Fibroblast of villous mesenchyme (primary cell): ENCODE measurements around the gene KCNMA1. TPM values are rescaled to one million over a fixed set of nuclear protein-coding genes. Genes with fewer than 3 reads are reported as not detected.

Experiments
- DNase-seq: peaks from one replicate; pipeline ENCODE4 v3.0.0-alpha.2; 2010; ENCODE audit warnings: low read depth
- H3K4me3 ChIP-seq: 2 replicates; pipeline ENCODE4 v1.5.1; 2011; ENCODE audit warnings: low read depth, mild to moderate bottlenecking, low read length
- total RNA-seq: library from RNA; depleted of rRNA; stranded (reverse); fragments of >200 nt; gene quantifications from 2 replicates; pipeline ENCODE4 v1.2.3, GENCODE V29; 2012
- TF ChIP-seq, protein P1 (sequence below): IDR thresholded peaks from 2 replicates; pipeline ENCODE4 v1.5.1; 2012; ENCODE audit warnings: low read depth, mild to moderate bottlenecking, low read length; ENCODE audit not compliant: insufficient read depth

The KCNMA1 gene
- total RNA-seq, 1 donor: 36.7 TPM

DNA sequence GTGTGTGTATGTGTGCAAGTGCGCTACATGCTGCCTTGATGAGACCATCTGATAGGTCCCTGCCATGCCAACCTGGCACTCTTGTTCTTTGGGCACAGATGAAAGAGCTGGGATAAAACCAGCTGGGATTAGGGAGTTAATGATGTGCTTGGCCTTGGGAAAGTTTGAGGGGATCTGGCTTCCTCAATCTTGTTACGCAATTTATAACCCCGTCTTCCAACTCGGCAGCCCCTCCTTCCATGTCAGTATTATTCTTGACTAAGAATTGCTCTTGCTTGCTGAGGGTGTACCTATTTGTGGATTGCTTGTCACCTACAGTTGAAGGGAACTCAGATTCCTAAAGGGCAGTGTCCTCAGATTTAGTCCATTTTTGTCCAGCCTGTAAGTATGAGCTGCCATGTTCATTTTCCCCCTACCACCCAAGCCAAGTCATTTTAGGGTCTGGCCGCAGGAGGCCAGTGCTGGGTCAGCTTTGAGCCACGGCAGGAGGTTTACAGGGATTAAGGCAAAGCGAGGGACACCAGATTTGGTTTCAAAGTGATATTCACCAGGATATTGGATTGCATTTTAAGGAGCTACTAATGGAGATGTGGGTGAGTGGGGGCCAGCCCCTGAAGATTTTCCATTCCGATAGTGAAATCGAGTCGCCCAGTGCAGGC is 34.1 kb upstream of the KCNMA1 start:
- no peak for DNase-seq
- TF ChIP-seq, protein P1, sequence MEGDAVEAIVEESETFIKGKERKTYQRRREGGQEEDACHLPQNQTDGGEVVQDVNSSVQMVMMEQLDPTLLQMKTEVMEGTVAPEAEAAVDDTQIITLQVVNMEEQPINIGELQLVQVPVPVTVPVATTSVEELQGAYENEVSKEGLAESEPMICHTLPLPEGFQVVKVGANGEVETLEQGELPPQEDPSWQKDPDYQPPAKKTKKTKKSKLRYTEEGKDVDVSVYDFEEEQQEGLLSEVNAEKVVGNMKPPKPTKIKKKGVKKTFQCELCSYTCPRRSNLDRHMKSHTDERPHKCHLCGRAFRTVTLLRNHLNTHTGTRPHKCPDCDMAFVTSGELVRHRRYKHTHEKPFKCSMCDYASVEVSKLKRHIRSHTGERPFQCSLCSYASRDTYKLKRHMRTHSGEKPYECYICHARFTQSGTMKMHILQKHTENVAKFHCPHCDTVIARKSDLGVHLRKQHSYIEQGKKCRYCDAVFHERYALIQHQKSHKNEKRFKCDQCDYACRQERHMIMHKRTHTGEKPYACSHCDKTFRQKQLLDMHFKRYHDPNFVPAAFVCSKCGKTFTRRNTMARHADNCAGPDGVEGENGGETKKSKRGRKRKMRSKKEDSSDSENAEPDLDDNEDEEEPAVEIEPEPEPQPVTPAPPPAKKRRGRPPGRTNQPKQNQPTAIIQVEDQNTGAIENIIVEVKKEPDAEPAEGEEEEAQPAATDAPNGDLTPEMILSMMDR: no peak
- no peak overlapping the region for H3K4me3 ChIP-seq

DNA sequence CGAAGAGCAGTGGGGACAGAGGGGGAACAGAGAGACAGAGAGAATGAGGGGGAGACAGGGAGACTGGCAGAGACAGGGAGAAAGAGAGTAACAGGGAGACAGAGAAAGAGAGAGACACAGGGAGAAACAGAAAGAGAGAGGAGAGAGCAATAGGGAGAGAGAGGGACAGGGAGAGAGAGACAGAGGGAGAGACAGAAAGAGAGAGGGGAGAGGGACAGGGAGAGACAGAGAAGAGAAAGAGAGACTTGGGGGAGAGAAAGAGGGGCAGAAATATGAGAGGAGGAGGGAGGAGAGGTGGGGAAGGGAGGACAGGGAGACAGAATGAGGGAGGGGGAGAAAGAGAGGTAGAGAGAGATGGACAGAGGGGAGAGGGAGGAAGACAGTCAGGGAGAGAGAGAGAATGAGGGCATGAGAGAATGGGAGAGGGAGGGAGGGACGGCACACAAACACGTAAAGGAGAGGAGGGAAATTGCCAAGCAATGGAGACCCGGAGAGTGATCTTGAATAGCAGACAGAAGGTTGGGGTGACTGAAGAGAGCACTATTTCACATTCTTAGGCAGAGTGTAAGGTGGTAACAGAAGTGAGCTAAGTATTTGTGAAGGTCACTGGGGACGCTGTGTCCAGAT is 33.3 kb upstream of the KCNMA1 start:
- no peak overlapping the region for H3K4me3 ChIP-seq
- DNase-seq: no peak
- TF ChIP-seq, protein P1: no peak

DNA sequence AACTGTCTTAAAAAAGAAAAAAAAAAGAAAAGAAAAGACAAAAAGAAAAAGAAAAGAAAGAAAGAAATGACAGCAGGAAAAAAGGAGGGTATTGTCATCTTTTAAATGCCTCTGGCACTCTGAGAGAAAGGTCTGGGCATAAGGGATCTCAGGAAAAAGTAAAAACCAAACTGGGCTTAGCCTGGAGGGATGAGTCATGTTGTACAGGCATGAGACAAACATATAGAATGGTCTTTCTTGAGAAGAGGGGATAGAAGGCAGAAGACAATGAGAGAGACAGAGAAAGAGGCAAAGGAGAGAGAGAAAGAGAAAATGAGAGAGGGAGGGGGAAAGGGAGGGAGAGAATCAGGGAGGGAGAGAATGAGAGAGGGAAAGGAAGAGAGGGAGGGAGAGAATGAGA is 32.3 kb upstream of the KCNMA1 start:
- TF ChIP-seq, protein P1: no peak
- no peak for DNase-seq
- H3K4me3 ChIP-seq: no peak overlapping the region

DNA sequence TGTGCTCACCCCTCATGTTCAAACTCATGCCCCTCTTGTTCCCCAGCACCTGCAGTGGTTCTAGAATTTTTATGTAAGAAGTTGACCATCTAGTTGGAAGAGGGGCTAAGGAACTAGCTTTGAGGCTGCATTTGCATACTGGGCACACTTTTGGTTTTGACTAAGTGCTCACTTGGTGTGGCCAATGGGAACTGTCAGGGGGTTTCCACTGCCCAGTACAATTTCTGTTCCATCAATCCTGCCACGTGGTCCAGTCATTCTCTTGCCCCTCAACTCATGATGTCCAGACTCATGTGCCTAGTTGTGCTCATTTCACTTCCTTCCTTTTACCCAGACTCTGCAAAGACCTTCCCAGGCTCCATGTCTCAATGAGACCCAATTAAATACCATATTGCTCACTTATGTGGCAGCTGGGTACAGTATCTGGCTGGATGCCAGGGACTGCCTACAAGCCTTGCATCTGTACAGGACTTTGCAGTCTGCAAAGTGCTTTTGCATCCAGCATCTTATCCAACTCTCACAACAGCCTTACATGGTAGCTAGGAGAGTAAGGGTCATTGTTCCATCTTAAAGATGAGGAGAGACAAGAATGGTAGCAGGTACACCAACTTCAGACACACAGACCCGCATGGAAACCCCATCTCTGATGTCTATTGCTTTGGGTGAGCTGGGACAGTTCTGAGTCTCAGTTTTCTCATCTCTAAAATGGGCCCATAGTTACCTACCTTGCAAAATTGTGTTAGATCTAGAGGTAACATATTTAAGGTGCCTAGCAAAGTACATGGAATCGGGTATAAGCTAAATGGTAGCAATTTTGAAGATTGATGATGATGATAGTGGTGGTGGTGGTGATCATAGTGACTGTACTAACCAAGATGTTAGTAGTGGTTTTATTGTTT is 30.1 kb upstream of the KCNMA1 start:
- no peak overlapping the region for H3K4me3 ChIP-seq
- TF ChIP-seq, protein P1: no peak
- DNase-seq: no peak

DNA sequence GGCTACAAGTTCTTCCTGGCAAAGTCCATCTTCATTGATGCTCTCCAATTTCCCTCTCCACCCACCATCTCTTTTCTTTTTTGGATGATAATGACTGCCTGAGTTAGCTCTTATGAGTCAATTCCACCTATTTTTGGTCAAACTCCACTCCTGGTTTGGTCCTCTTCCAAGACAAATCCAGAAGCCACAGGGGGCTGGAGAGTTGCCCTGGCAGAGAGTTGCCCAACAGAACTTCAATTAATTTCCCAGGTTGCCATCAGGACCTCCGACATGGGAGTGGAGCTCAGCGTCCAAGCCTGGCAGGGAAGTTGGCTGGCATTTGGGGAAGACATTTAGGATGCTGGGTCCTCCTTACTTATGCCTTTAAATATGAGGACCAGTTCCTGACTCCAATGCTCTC is 29.2 kb upstream of the KCNMA1 start:
- no peak overlapping the region for H3K4me3 ChIP-seq
- no peak for DNase-seq
- TF ChIP-seq, protein P1: no peak

DNA sequence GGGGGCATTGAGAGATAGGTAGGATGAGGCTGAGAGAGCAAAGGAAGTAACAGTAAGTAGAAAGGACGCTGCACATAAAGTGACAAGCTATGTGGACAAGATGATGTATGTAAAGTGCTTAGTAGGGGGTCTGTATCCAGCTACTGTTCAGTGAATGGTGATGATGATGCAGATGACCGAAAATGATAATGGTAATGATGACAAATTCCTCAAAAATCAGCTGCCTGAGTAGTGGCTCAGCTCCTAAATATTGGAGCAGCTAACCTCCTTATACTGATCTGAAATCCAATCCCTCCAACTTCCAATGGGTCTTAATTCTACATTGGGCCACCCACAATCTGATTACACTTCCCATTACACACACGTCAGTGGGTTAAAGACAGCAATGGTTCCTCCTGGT is 27.1 kb upstream of the KCNMA1 start:
- no peak for DNase-seq
- TF ChIP-seq, protein P1: no peak
- H3K4me3 ChIP-seq: no peak overlapping the region
